CD14-positive monocyte (primary cell): ENCODE results near the gene IER5. TPM values are rescaled to one million over a fixed set of nuclear protein-coding genes. Genes with fewer than 3 reads are reported as not detected.

Source experiments
- DNase-seq, 3 donors: peaks; one replicate each; pipeline ENCODE4 v3.0.0-alpha.2; 2011 to 2022
- H2AFZ ChIP-seq: 2 replicates; pipeline ENCODE4 v1.6.0; 2012; ENCODE audit warnings: mild to moderate bottlenecking, low read depth, low read length, inconsistent platforms; ENCODE audit not compliant: insufficient read depth, poor library complexity, severe bottlenecking
- H3K27ac ChIP-seq, 2 donors: 1 replicate in 1 of 2; 2 replicates in 1 of 2; pipeline ENCODE4 v1.5.1; 2012 to 2013; ENCODE audit warnings: low read length in 2 of 2, control low read depth in 1 of 2, inconsistent platforms in 1 of 2, low read depth in 1 of 2, mild to moderate bottlenecking in 1 of 2
- H3K27me3 ChIP-seq, 2 donors: one replicate each; pipeline versions ENCODE4 v1.6.0 to v1.6.1; 2011 to 2013; ENCODE audit warnings: low read length in 2 of 2; ENCODE audit not compliant: control insufficient read depth in 2 of 2, insufficient read depth in 2 of 2
- H3K36me3 ChIP-seq, 2 donors: replicated peaks in 1 of 2; 1 replicate in 1 of 2; 2 replicates in 1 of 2; pipeline versions ENCODE4 v1.5.1 to v1.6.1; 2012 to 2013; ENCODE audit warnings: low read length in 2 of 2, control low read depth in 1 of 2, inconsistent platforms in 1 of 2, mild to moderate bottlenecking in 1 of 2; ENCODE audit not compliant: insufficient read depth in 2 of 2, control insufficient read depth in 1 of 2
- H3K4me1 ChIP-seq, 2 donors: 1 replicate in 1 of 2; 2 replicates in 1 of 2; pipeline versions ENCODE4 v1.5.1 to v1.6.1; 2012 to 2013; ENCODE audit warnings: low read length in 2 of 2, control low read depth in 1 of 2, inconsistent platforms in 1 of 2, mild to moderate bottlenecking in 1 of 2, moderate library complexity in 1 of 2; ENCODE audit not compliant: insufficient read depth in 2 of 2, control insufficient read depth in 1 of 2
- H3K4me2 ChIP-seq: replicated peaks from 2 replicates; pipeline ENCODE3; 2012; ENCODE audit warnings: low read length, moderate library complexity, mild to moderate bottlenecking; ENCODE audit not compliant: poor library complexity, severe bottlenecking; ENCODE audit errors: extremely low read depth
- H3K4me3 ChIP-seq, 3 experiments: fragments of 200-600 bp in 1 of 3; sonication (generic) in 1 of 3; replicated peaks in 1 of 3; 1 replicate in 2 of 3; 2 replicates in 1 of 3; pipeline ENCODE4 v1.5.1; 2011 to 2013; ENCODE audit warnings: low read length in 3 of 3, mild to moderate bottlenecking in 3 of 3, control low read depth in 2 of 3, low read depth in 2 of 3, inconsistent platforms in 1 of 3, moderate library complexity in 1 of 3
- H3K79me2 ChIP-seq: 2 replicates; pipeline ENCODE4 v1.6.0; 2012; ENCODE audit warnings: mild to moderate bottlenecking, control low read depth, inconsistent platforms, low read length, moderate library complexity; ENCODE audit not compliant: insufficient read depth
- H3K9ac ChIP-seq: 2 replicates; pipeline ENCODE4 v1.6.0; 2017; ENCODE audit warnings: low read length, mild to moderate bottlenecking; ENCODE audit not compliant: insufficient read depth, poor library complexity, severe bottlenecking
- H3K9me3 ChIP-seq, 2 donors: replicated peaks in 1 of 2; 1 replicate in 1 of 2; 2 replicates in 1 of 2; pipeline versions ENCODE4 v1.5.1 to v1.6.1; 2012 to 2013; ENCODE audit warnings: low read length in 2 of 2, control low read depth in 1 of 2; ENCODE audit not compliant: control insufficient read depth in 1 of 2, insufficient read depth in 1 of 2
- H4K20me1 ChIP-seq: 2 replicates; pipeline ENCODE4 v1.6.0; 2012; ENCODE audit warnings: mild to moderate bottlenecking, low read length, control low read depth, moderate library complexity; ENCODE audit not compliant: insufficient read depth
- H3K27ac Mint-ChIP-seq, 7 donors: one replicate each; pipeline ENCODE4 v1.8.0; 2020; ENCODE audit warnings: mild to moderate bottlenecking in 7 of 7, mixed read lengths in 7 of 7, moderate library complexity in 6 of 7, inconsistent platforms in 2 of 7
- H3K27me3 Mint-ChIP-seq, 3 donors: one replicate each; pipeline ENCODE4 v1.8.0; 2021 to 2022; ENCODE audit warnings: low read depth in 3 of 3, mild to moderate bottlenecking in 3 of 3, mixed read lengths in 3 of 3, moderate library complexity in 3 of 3, inconsistent platforms in 1 of 3
- H3K36me3 Mint-ChIP-seq, 2 donors: one replicate each; pipeline ENCODE4 v1.8.0; 2020; ENCODE audit warnings: mixed read lengths in 2 of 2, inconsistent platforms in 1 of 2, mild to moderate bottlenecking in 1 of 2
- H3K4me1 Mint-ChIP-seq: one replicate; pipeline ENCODE4 v1.8.0; 2020; ENCODE audit warnings: mild to moderate bottlenecking, mixed read lengths
- H3K4me3 Mint-ChIP-seq, 2 donors: one replicate each; pipeline ENCODE4 v1.8.0; 2020; ENCODE audit warnings: mild to moderate bottlenecking in 2 of 2, mixed read lengths in 2 of 2, moderate library complexity in 1 of 2
- H3K9me3 Mint-ChIP-seq, 7 donors: one replicate each; pipeline ENCODE4 v1.8.0; 2020 to 2022; ENCODE audit warnings: mixed read lengths in 7 of 7, mild to moderate bottlenecking in 6 of 7, moderate library complexity in 6 of 7, inconsistent platforms in 2 of 7
- CTCF ChIP-seq: fragments of 200-600 bp; IDR thresholded peaks from one replicate; pipeline ENCODE4 v1.8.0; 2022; ENCODE audit warnings: antibody characterized with exemption, mild to moderate bottlenecking
- WGBS: methylation state at CpG from one replicate; pipeline ENCODE4 v1.1.5; 2013; ENCODE audit warnings: missing lambda C conversion rate; ENCODE audit not compliant: insufficient coverage; 5-methylcytosine and 5-hydroxymethylcytosine counted together
- intact Hi-C, 2 donors: fragments of 100-400 bp; cut with micrococcal nuclease; formaldehyde crosslinking; loops; one replicate each; pipeline versions ENCODE4 v1.15.0 to v1.15.1; 2023
- polyA plus RNA-seq, 3 donors: library from polyadenylated mRNA; depleted of rRNA in 1 of 3; unstranded in 2 of 3; stranded (reverse) in 1 of 3; fragments of 300-500 nt in 2 of 3; fragments of >200 nt in 1 of 3; fragmentation: Illumina TruSeq in 2 of 3; gene quantifications; 1 replicate in 2 of 3; 2 replicates in 1 of 3; pipeline ENCODE4 v1.2.3, GENCODE V29; 2012 to 2021

Gene IER5
- polyA plus RNA-seq, 3 donors = 13.7 to 110 (median 29.0) TPM

GRCh38 chr1:181119093-181119989 is 30.8 kb downstream of the IER5 start:
- intact Hi-C loops = no loop called here
- H3K27ac Mint-ChIP-seq = no peak overlapping the region
- WGBS = 97% methylated on average over 3 of the region's 6 CpGs

GRCh38 chr1:181120924-181121323 is 32.4 kb downstream of the IER5 start:
- Histone ChIP-seq H3K79me2 (no peaks in the 10 kb centered on the region), H3K4me3 (no peak overlapping the region), H3K9ac (no peak overlapping the region), H3K27me3 (no peaks in the 10 kb centered on the region), H3K36me3 (no peaks in the 10 kb centered on the region), H3K4me1 (peaks cover 25 to 30% of the 10 kb centered on the region in 2 donors), H2AFZ (no peak overlapping the region), H3K27ac (no peak overlapping the region), H4K20me1 (no peaks in the 10 kb centered on the region), H3K9me3 (no peaks in the 10 kb centered on the region), H3K4me2 (no peak overlapping the region)
- TF ChIP-seq CTCF = no peak
- Mint-ChIP-seq H3K36me3 (no peaks in the 10 kb centered on the region), H3K4me3 (no peak overlapping the region), H3K4me1 (peaks cover 29% of the 10 kb centered on the region), H3K9me3 (no peaks in the 10 kb centered on the region), H3K27ac (peak overlapping the region in 2 of 7 donors; percentile 12 to 43), H3K27me3 (peaks cover 0 to 4% (median 3%) of the 10 kb centered on the region in 3 donors)
- no peak for DNase-seq
- 91% methylated on average over 1 of the region's 2 CpGs for WGBS
- intact Hi-C loops = no loop called here

More at GRCh38 chr1:181119093-181119989, 30.8 kb downstream of the IER5 start:
- peaks cover 0 to 4% (median 3%) of the 10 kb centered on the region in 3 donors for H3K27me3 Mint-ChIP-seq
- H3K9me3 Mint-ChIP-seq = no peaks in the 10 kb centered on the region
- Histone ChIP-seq H3K4me2 (no peak overlapping the region), H3K4me1 (peaks cover 14 to 17% of the 10 kb centered on the region in 2 donors), H3K79me2 (no peaks in the 10 kb centered on the region), H3K9me3 (no peaks in the 10 kb centered on the region), H3K36me3 (no peaks in the 10 kb centered on the region), H3K4me3 (no peak overlapping the region), H3K27me3 (no peaks in the 10 kb centered on the region), H3K27ac (no peak overlapping the region), H4K20me1 (no peaks in the 10 kb centered on the region), H3K9ac (no peak overlapping the region), H2AFZ (no peak overlapping the region)
- no peak for DNase-seq
- no peaks in the 10 kb centered on the region for H3K36me3 Mint-ChIP-seq
- no peak overlapping the region for H3K4me3 Mint-ChIP-seq
- TF ChIP-seq CTCF = no peak
- H3K4me1 Mint-ChIP-seq = peaks cover 25% of the 10 kb centered on the region
